GM23248 (cell line): ENCODE data around the gene OR1I1.

Experiments used
- EZH2 ChIP-seq: fragments of 200-600 bp; sonication (generic); IDR thresholded peaks from 2 replicates; pipeline ENCODE4 v1.6.1; 2018; ENCODE audit warnings: antibody characterized with exemption, mild to moderate bottlenecking; ENCODE audit not compliant: insufficient read depth, poor library complexity, severe bottlenecking
- EZH2phosphoT487 ChIP-seq: fragments of 200-600 bp; sonication (generic); IDR thresholded peaks from 2 replicates; pipeline ENCODE4 v1.6.1; 2018; ENCODE audit warnings: antibody characterized with exemption, moderate library complexity, mild to moderate bottlenecking, low read depth; ENCODE audit not compliant: insufficient read depth

DNA sequence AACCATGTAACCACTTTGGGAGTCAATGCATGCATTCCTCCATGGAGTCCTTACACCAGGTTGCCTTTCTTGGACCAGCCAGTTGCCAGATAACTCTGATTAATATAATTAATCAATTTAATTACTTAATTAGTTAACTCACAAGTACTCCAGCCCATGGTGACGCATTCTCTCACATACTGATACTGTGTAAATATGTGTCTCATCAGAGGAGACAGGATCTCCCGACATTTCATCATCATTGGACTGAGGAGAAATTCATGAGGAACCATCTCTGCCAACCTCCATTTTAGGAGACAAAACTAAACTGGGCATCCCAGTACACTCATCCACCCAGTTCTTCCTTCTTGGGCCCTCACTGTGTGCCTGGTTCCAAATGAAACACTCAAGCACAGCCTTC, 39.2 kb upstream of the OR1I1 start:
- TF ChIP-seq EZH2phosphoT487: no peak
- TF ChIP-seq EZH2: no peak
